HUES48 (cell line): ENCODE results near the gene GJA8.
"Not testable (repeated sequence)": the region's sequence is repeated elsewhere in the genome, so short reads cannot be mapped to it uniquely, and the experiment has no call there.

Experiments
- H3K27ac ChIP-seq: one replicate; pipeline ENCODE4 v1.7.0; 2013; ENCODE audit warnings: low read depth, low read length, inconsistent platforms
- H3K27me3 ChIP-seq: 2 replicates; pipeline ENCODE4 v1.6.1; 2013; ENCODE audit warnings: mild to moderate bottlenecking, low read length; ENCODE audit not compliant: control insufficient read depth, insufficient read depth
- H3K36me3 ChIP-seq: 2 replicates; pipeline ENCODE4 v1.6.1; 2013; ENCODE audit warnings: low read length; ENCODE audit not compliant: control insufficient read depth, insufficient read depth
- H3K4me1 ChIP-seq: 2 replicates; pipeline ENCODE4 v1.6.1; 2013; ENCODE audit warnings: mild to moderate bottlenecking, low read length; ENCODE audit not compliant: control insufficient read depth, insufficient read depth
- H3K4me3 ChIP-seq: 2 replicates; pipeline ENCODE4 v1.5.1; 2013; ENCODE audit warnings: mild to moderate bottlenecking, low read depth, low read length
- H3K9ac ChIP-seq: 2 replicates; pipeline ENCODE4 v1.6.1; 2013; ENCODE audit warnings: mild to moderate bottlenecking, low read depth, low read length, moderate library complexity
- H3K9me3 ChIP-seq: 2 replicates; pipeline ENCODE4 v1.6.1; 2013; ENCODE audit warnings: low read length; ENCODE audit not compliant: control insufficient read depth, insufficient read depth

The GJA8 gene

GRCh38 chr1:147892731-147893214, 9.8 kb upstream of the GJA8 start:
- Histone ChIP-seq H3K36me3 (no peaks in the 10 kb centered on the region), H3K9ac (no peak overlapping the region), H3K27me3 (no peaks in the 10 kb centered on the region), H3K4me3 (no peak overlapping the region), H3K27ac (no peak overlapping the region), H3K9me3 (no peaks in the 10 kb centered on the region), H3K4me1 (peaks cover 5% of the 10 kb centered on the region; the same call in 1 of the 2 replicates)

GRCh38 chr1:147895123-147895522, 7.5 kb upstream of the GJA8 start:
- H3K9ac ChIP-seq = no peak overlapping the region
- H3K9me3 ChIP-seq = no peaks in the 10 kb centered on the region
- H3K27me3 ChIP-seq = no peaks in the 10 kb centered on the region
- H3K27ac ChIP-seq = no peak overlapping the region
- no peak overlapping the region for H3K4me3 ChIP-seq
- no peaks in the 10 kb centered on the region for H3K36me3 ChIP-seq
- peaks cover 5% of the 10 kb centered on the region; the same call in 1 of the 2 replicates for H3K4me1 ChIP-seq

- H3K27ac ChIP-seq = no peak overlapping the region
- no peaks in the 10 kb centered on the region for H3K9me3 ChIP-seq
- H3K36me3 ChIP-seq = no peaks in the 10 kb centered on the region
Measured at GRCh38 chr1:147897029-147897752, 5.4 kb upstream of the GJA8 start.

GRCh38 chr1:147897789-147898188, 4.8 kb upstream of the GJA8 start:
- Histone ChIP-seq H3K27ac (no peak overlapping the region), H3K4me1 (no peaks in the 10 kb centered on the region), H3K9me3 (no peaks in the 10 kb centered on the region), H3K36me3 (no peaks in the 10 kb centered on the region), H3K27me3 (no peaks in the 10 kb centered on the region), H3K9ac (no peak overlapping the region), H3K4me3 (no peak overlapping the region)

More at GRCh38 chr1:147897029-147897752, 5.4 kb upstream of the GJA8 start:
- H3K4me3 ChIP-seq = no peak overlapping the region
- H3K4me1 ChIP-seq = peaks cover 5% of the 10 kb centered on the region; the same call in 1 of the 2 replicates
- no peak overlapping the region for H3K9ac ChIP-seq
- no peaks in the 10 kb centered on the region for H3K27me3 ChIP-seq

GRCh38 chr1:147904726-147905125, 2.1 kb downstream of the GJA8 start:
- Histone ChIP-seq H3K4me1 (no peaks in the 10 kb centered on the region), H3K9me3 (no peaks in the 10 kb centered on the region), H3K9ac (no peak overlapping the region), H3K27me3 (no peaks in the 10 kb centered on the region), H3K4me3 (no peak overlapping the region), H3K27ac (no peak overlapping the region), H3K36me3 (no peaks in the 10 kb centered on the region)

- no peaks in the 10 kb centered on the region for H3K36me3 ChIP-seq
- no peak overlapping the region for H3K4me3 ChIP-seq
- H3K27ac ChIP-seq = no peak overlapping the region
- H3K9ac ChIP-seq = no peak overlapping the region
- H3K4me1 ChIP-seq = no peaks in the 10 kb centered on the region
- H3K9me3 ChIP-seq = no peaks in the 10 kb centered on the region
- no peaks in the 10 kb centered on the region for H3K27me3 ChIP-seq
Measured at GRCh38 chr1:147907786-147908509, 5.4 kb downstream of the GJA8 start.

GRCh38 chr1:147912553-147912952, 10.0 kb downstream of the GJA8 start:
- no peaks in the 10 kb centered on the region for H3K4me1 ChIP-seq
- H3K4me3 ChIP-seq = no peak overlapping the region
- H3K27me3 ChIP-seq = no peaks in the 10 kb centered on the region
- H3K36me3 ChIP-seq = no peaks in the 10 kb centered on the region
- H3K27ac ChIP-seq = no peak overlapping the region
- H3K9ac ChIP-seq = no peak overlapping the region
- H3K9me3 ChIP-seq = no peaks in the 10 kb centered on the region

GRCh38 chr1:147913362-147913942, 10.9 kb downstream of the GJA8 start:
- Histone ChIP-seq H3K9me3 (no peaks in the 10 kb centered on the region), H3K4me3 (no peak overlapping the region), H3K4me1 (no peaks in the 10 kb centered on the region), H3K9ac (no peak overlapping the region), H3K27ac (no peak overlapping the region), H3K27me3 (no peaks in the 10 kb centered on the region), H3K36me3 (no peaks in the 10 kb centered on the region)

GRCh38 chr1:147919896-147920295, 17.3 kb downstream of the GJA8 start:
- Histone ChIP-seq H3K9me3 (no peaks in the 10 kb centered on the region), H3K9ac (no peak overlapping the region), H3K4me3 (no peak overlapping the region), H3K36me3 (no peaks in the 10 kb centered on the region), H3K4me1 (0 out of 2 replicates have a peak, but pooled peaks cover 4% of the 10 kb centered on the region), H3K27me3 (no peaks in the 10 kb centered on the region), H3K27ac (no peak overlapping the region)

GRCh38 chr1:147924813-147925212, 22.2 kb downstream of the GJA8 start:
- Histone ChIP-seq H3K4me3 (no peak overlapping the region), H3K27ac (no peak overlapping the region), H3K36me3 (no peaks in the 10 kb centered on the region), H3K27me3 (no peaks in the 10 kb centered on the region), H3K4me1 (peaks cover 7% of the 10 kb centered on the region; the same call in 1 of the 2 replicates), H3K9me3 (no peaks in the 10 kb centered on the region), H3K9ac (no peak overlapping the region; the same call in 1 of the 2 replicates)

GRCh38 chr1:147927215-147927614, 24.6 kb downstream of the GJA8 start:
- not testable (repeated sequence) for H3K9ac ChIP-seq, H3K4me1 ChIP-seq, H3K27ac ChIP-seq, H3K9me3 ChIP-seq, H3K27me3 ChIP-seq, H3K4me3 ChIP-seq, H3K36me3 ChIP-seq
